Measurements from ENCODE around the gene LRP8.

DNA sequence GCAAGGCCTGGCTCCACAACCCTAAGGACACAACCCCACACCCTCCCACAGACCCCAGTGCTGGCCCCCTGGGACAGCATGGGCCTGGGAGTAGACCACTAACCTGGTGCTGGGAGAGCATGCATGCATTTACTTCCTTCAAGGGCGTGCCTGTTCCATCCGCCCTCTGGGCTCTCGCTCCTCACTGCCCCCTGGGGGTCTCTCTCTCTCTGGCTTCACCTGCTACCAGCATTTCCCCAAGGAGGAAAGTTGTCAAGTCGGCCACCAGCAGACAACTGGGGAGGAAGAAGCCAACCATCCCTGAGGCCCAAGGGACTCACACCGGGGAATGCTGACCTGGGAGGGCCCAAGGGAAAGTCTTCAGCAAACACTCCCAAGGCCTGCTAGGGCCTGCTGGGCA, 6.5 kb downstream of the LRP8 start:
- no peak for TF ChIP-seq POLR2A (IDR thresholded peaks at IDR 0.05)
- TF ChIP-seq, protein P1, sequence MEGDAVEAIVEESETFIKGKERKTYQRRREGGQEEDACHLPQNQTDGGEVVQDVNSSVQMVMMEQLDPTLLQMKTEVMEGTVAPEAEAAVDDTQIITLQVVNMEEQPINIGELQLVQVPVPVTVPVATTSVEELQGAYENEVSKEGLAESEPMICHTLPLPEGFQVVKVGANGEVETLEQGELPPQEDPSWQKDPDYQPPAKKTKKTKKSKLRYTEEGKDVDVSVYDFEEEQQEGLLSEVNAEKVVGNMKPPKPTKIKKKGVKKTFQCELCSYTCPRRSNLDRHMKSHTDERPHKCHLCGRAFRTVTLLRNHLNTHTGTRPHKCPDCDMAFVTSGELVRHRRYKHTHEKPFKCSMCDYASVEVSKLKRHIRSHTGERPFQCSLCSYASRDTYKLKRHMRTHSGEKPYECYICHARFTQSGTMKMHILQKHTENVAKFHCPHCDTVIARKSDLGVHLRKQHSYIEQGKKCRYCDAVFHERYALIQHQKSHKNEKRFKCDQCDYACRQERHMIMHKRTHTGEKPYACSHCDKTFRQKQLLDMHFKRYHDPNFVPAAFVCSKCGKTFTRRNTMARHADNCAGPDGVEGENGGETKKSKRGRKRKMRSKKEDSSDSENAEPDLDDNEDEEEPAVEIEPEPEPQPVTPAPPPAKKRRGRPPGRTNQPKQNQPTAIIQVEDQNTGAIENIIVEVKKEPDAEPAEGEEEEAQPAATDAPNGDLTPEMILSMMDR (IDR thresholded peaks at IDR 0.05): no peak
